Prostate gland (tissue), 2 donors: ENCODE results near the gene SMIM43. TPM values are rescaled to one million over a fixed set of nuclear protein-coding genes. Genes with fewer than 3 reads are reported as not detected.

Source experiments
- DNase-seq: peaks from one replicate; pipeline ENCODE4 v3.0.0-alpha.2; 2019; ENCODE audit warnings: low spot score
- H3K27ac ChIP-seq, 2 donors: fragments of 200-600 bp; sonication (generic); 2 replicates each; pipeline ENCODE4 v1.5.1; 2017 to 2019
- H3K27me3 ChIP-seq: fragments of 200-600 bp; sonication (generic); replicated peaks from 2 replicates; pipeline ENCODE4 v1.5.1; 2019; ENCODE audit not compliant: insufficient read depth
- H3K36me3 ChIP-seq, 2 donors: fragments of 200-600 bp; sonication (generic); 1 replicate in 1 of 2; 2 replicates in 1 of 2; pipeline versions ENCODE4 v1.5.1 to v1.8.1; 2017 to 2019
- H3K4me1 ChIP-seq: fragments of 200-600 bp; sonication (generic); replicated peaks from 2 replicates; pipeline ENCODE4 v1.5.1; 2019
- H3K4me3 ChIP-seq, 2 donors: fragments of 200-600 bp; sonication (generic); 2 replicates each; pipeline ENCODE4 v1.5.1; 2017 to 2019
- H3K9me3 ChIP-seq: fragments of 200-600 bp; sonication (generic); 2 replicates; pipeline ENCODE4 v1.5.1; 2017
- POLR2A ChIP-seq: fragments of 450-650 bp; IDR thresholded peaks from one replicate; pipeline ENCODE4 v1.6.1; 2016; ENCODE audit warnings: antibody characterized with exemption, mild to moderate bottlenecking
- POLR2AphosphoS5 ChIP-seq: sonication (generic); formaldehyde crosslinking; IDR thresholded peaks from one replicate; pipeline ENCODE4 v1.6.1; 2017; ENCODE audit warnings: antibody characterized with exemption
- WGBS: methylation state at CpG from one replicate; pipeline ENCODE4 v1.1.5; 2018; 5-methylcytosine and 5-hydroxymethylcytosine counted together
- intact Hi-C: fragments of 100-400 bp; cut with DNase I; formaldehyde crosslinking; loops from one replicate; pipeline ENCODE4 v1.14.2; 2022
- total RNA-seq, 2 donors: library from RNA; depleted of rRNA; stranded (reverse); fragments of >200 nt; gene quantifications; one replicate each; pipeline ENCODE4 v1.1.0, GENCODE V29; 2016
- TF ChIP-seq, protein P1 (sequence below), 4 experiments: fragments of 200-600 bp in 2 of 4; fragments of 450-650 bp in 2 of 4; sonication (generic) in 2 of 4; IDR thresholded peaks; 1 replicate in 3 of 4; 2 replicates in 1 of 4; pipeline ENCODE4 v1.5.1; 2016 to 2019; ENCODE audit warnings: antibody characterized with exemption in 4 of 4, mild to moderate bottlenecking in 2 of 4, moderate library complexity in 2 of 4

The SMIM43 gene
- total RNA-seq, 2 donors from 2014 or later: not detected

DNA sequence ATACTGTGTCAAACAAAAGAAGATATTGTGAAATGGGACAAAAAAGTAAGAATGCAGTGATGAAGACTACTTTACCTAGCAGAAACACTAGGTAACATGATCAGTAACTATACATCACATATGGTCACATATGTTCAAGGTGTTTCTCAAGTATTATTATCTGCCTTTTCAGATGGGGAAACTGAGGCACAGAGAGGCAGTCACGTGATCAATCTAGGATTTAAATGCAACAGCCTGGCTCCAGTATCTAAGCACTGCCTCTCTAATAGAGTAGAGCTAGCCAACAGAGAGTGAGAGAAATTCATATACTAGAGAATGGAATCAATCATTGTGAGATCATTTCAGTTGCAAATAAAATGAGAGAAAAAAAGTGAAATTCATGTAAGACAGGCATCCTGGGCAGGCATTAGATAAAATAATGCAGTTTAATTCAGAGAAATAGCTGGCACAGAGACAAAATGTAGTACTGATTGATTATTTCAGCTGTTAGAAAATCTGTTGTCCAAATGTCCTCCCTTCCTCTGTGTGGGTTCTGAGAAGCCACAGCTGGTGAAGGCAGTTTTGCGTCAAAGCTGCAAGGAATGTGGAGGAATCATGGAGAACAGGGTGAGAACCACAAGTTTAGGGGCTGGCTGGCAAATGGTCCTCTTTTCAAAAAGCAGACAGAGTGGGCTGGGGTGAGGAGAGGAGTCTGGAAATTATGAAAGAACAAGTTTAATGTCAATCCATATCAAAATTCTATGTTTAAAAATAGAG, 26.0 kb downstream of the SMIM43 start:
- Histone ChIP-seq H3K4me1 (no peaks in the 10 kb centered on the region), H3K27ac (no peak overlapping the region), H3K9me3 (no peaks in the 10 kb centered on the region), H3K27me3 (no peaks in the 10 kb centered on the region), H3K36me3 (no peaks in the 10 kb centered on the region), H3K4me3 (no peak overlapping the region)
- intact Hi-C loops: loop anchor here (5.0 kb wide), 1 partner anchor 367 kb away; no protein-coding TSS in a partner anchor
- DNase-seq: no peak
- WGBS: 70% methylated on average over 2 of the region's 2 CpGs
- TF ChIP-seq POLR2AphosphoS5 (no peak), POLR2A (no peak)
- TF ChIP-seq, protein P1, sequence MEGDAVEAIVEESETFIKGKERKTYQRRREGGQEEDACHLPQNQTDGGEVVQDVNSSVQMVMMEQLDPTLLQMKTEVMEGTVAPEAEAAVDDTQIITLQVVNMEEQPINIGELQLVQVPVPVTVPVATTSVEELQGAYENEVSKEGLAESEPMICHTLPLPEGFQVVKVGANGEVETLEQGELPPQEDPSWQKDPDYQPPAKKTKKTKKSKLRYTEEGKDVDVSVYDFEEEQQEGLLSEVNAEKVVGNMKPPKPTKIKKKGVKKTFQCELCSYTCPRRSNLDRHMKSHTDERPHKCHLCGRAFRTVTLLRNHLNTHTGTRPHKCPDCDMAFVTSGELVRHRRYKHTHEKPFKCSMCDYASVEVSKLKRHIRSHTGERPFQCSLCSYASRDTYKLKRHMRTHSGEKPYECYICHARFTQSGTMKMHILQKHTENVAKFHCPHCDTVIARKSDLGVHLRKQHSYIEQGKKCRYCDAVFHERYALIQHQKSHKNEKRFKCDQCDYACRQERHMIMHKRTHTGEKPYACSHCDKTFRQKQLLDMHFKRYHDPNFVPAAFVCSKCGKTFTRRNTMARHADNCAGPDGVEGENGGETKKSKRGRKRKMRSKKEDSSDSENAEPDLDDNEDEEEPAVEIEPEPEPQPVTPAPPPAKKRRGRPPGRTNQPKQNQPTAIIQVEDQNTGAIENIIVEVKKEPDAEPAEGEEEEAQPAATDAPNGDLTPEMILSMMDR (IDR thresholded peaks at IDR 0.05): no peak

DNA sequence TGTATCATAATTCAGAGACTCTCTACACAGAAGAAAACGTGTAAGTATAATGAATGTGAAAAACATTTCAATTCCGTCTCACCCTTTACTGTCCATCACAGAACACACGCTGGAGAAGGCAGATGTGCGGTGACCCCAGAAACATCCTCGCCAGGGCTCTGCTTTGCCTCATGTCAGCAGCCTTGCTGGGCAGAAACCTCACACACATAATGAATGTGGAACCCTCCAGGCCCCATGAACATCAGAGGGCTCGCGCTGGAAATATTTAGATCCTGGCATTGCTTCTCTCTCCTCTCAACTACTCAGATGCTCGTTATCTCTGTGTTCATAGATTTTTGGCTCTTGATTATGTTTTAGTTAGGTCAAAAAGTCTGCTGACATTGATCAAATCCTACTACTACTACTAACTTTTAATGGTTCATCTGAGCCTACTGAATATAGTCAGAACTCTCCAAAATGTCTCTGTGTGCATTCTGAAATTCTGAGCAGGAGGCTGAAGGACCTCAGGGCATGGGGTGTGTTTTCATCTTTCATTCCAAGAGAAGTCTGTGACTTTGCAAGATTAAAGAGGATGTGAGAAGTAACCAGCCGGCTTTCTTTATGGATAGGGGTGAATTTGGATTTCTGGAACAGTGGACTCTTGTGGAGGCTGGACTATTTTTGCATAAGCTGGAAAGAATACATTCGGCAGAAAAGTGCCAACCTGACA, 27.0 kb downstream of the SMIM43 start:
- intact Hi-C loops: loop anchor here (5.0 kb wide), 1 partner anchor 366 kb away; no protein-coding TSS in a partner anchor

DNA sequence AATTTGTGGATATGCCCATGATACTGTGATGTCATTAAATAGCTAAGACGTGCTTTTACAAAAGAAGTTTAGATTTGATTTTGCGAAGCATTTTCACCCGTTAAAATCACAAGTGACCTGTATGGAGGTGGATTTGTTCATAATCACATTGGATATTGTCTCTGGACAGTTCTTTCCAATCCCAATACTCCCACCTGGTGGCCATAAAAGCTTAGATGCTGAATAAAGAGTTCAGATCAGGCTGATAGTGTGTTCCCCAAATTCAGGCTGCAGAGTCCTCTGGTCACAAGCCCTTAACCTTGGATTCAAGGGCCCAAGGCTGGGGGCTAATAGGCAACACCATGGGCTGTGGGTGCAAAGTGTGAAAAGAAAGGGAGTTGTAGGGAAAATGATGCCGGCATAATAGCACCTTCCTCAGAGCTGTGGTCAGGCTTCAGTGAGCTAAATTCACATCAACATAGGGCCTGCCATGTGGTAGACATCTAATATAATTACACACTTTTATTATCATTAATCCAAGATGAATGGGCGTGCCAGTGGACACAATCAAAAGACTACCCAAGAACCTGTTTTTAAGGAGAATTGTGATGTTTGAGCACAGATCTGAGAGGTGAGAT, 28.1 kb downstream of the SMIM43 start:
- Histone ChIP-seq H3K4me3 (no peak overlapping the region), H3K27ac (no peak overlapping the region), H3K27me3 (no peaks in the 10 kb centered on the region), H3K36me3 (no peaks in the 10 kb centered on the region), H3K9me3 (no peaks in the 10 kb centered on the region), H3K4me1 (no peaks in the 10 kb centered on the region)
- intact Hi-C loops: loop anchor here (5.0 kb wide), 1 partner anchor 365 kb away; no protein-coding TSS in a partner anchor
- 56% methylated on average over 5 of the region's 5 CpGs for WGBS
- peak; percentile 43 for DNase-seq
- TF ChIP-seq POLR2AphosphoS5 (no peak), POLR2A (no peak)
- TF ChIP-seq, protein P1 (IDR thresholded peaks at IDR 0.05): peak in 3 of 4 experiments; percentile 37 to 50 (median 44)

More for the DNA sequence above, 27.0 kb downstream of the SMIM43 start:
- Histone ChIP-seq H3K27me3 (no peaks in the 10 kb centered on the region), H3K4me3 (no peak overlapping the region), H3K27ac (no peak overlapping the region), H3K36me3 (no peaks in the 10 kb centered on the region), H3K9me3 (no peaks in the 10 kb centered on the region), H3K4me1 (no peaks in the 10 kb centered on the region)
- TF ChIP-seq POLR2A (no peak), POLR2AphosphoS5 (no peak)
- TF ChIP-seq, protein P1 (IDR thresholded peaks at IDR 0.05): no peak
- DNase-seq: no peak
- WGBS: 79% methylated on average over 10 of the region's 10 CpGs

DNA sequence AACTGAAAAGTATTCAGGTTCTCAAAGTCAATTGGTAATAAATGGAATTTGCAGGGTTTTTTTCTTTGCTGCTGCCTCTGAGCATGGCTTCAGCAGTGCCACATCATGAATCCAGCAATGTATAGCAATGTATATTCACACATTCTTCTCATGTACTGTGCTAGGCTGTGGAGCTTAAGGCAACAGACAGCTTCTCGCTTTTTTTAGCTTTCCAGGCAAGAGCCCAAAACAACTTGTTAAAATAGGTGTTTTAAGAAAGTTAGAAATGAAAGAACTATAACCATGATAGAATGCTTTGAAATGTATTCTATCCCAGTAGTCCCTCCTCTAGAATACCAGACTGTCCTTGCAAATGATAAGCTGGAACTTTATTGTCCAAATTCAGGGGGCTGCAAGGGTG, 30.4 kb downstream of the SMIM43 start:
- H3K4me3 ChIP-seq: no peak overlapping the region
- intact Hi-C loops: no loop called here
- no peaks in the 10 kb centered on the region for H3K36me3 ChIP-seq
- no peaks in the 10 kb centered on the region for H3K9me3 ChIP-seq
- no peak for TF ChIP-seq POLR2A
- TF ChIP-seq POLR2AphosphoS5: no peak
- TF ChIP-seq, protein P1 (IDR thresholded peaks at IDR 0.05): no peak
- no peak overlapping the region for H3K27ac ChIP-seq
- no peak for DNase-seq
- 58% methylated on average over 1 of the region's 1 CpG for whole genome bisulfite sequencing
- no peaks in the 10 kb centered on the region for H3K27me3 ChIP-seq
- H3K4me1 ChIP-seq: no peaks in the 10 kb centered on the region
